Gastroesophageal sphincter (tissue), 3 donors: ENCODE measurements around the gene GCKR.

Experiments used
- POLR2A ChIP-seq, 2 donors: fragments of 450-650 bp; IDR thresholded peaks; one replicate each; pipeline ENCODE4 v1.6.1; 2017; ENCODE audit warnings: antibody characterized with exemption in 2 of 2, mild to moderate bottlenecking in 2 of 2, moderate library complexity in 1 of 2
- POLR2AphosphoS5 ChIP-seq: sonication (generic); formaldehyde crosslinking; IDR thresholded peaks from one replicate; pipeline ENCODE4 v1.6.1; 2017; ENCODE audit warnings: antibody characterized with exemption
- TF ChIP-seq, protein P1 (sequence below), 4 experiments: fragments of 200-600 bp in 2 of 4; fragments of 450-650 bp in 2 of 4; sonication (generic) in 1 of 4; IDR thresholded peaks; one replicate each; pipeline ENCODE4 v1.5.1; 2017 to 2019; ENCODE audit warnings: antibody characterized with exemption in 4 of 4, mild to moderate bottlenecking in 2 of 4, moderate library complexity in 2 of 4

DNA sequence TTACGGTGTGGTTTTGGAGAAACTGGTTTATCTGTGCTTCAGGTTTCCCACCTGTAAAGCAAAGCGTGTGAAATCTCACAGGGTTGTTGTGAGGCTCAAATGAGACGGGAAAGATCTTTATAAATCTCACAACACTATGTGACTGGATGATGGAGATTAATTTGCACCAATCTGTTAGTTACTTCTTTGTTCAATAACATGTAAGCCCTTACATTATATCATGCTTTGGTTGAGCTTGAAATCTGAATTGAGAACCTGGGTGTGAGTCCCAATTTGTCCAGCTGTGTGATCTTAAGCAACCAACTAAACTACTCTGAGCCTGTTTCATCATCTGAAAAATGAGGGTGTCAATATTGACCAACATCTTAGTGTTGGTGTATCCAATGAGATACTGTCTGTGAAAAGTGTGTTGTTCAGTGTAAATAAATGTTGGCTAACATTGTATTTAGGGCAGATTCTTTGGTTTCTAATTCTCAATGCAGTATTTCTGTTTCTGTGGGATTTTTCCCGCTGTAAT is 741 bp upstream of the GCKR start:
- TF ChIP-seq, protein P1, sequence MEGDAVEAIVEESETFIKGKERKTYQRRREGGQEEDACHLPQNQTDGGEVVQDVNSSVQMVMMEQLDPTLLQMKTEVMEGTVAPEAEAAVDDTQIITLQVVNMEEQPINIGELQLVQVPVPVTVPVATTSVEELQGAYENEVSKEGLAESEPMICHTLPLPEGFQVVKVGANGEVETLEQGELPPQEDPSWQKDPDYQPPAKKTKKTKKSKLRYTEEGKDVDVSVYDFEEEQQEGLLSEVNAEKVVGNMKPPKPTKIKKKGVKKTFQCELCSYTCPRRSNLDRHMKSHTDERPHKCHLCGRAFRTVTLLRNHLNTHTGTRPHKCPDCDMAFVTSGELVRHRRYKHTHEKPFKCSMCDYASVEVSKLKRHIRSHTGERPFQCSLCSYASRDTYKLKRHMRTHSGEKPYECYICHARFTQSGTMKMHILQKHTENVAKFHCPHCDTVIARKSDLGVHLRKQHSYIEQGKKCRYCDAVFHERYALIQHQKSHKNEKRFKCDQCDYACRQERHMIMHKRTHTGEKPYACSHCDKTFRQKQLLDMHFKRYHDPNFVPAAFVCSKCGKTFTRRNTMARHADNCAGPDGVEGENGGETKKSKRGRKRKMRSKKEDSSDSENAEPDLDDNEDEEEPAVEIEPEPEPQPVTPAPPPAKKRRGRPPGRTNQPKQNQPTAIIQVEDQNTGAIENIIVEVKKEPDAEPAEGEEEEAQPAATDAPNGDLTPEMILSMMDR (IDR thresholded peaks at IDR 0.05): no peak
- TF ChIP-seq POLR2A (IDR thresholded peaks at IDR 0.05) (no peak), POLR2AphosphoS5 (no peak)
